Measurements from ENCODE around the gene CACNA1C. TPM values are rescaled to one million over a fixed set of nuclear protein-coding genes. Genes with fewer than 3 reads are reported as not detected.

CACNA1C gene
- total RNA-seq, 1 donor from 2014 or later: 102 TPM

- peak in 1 of 2 donors; percentile 27 for DNase-seq (ENCODE audit: low spot score in 2 of 2)
These were observed 244.2 kb downstream of the CACNA1C start for GRCh38 chr12:2297004-2297403.

DNA sequence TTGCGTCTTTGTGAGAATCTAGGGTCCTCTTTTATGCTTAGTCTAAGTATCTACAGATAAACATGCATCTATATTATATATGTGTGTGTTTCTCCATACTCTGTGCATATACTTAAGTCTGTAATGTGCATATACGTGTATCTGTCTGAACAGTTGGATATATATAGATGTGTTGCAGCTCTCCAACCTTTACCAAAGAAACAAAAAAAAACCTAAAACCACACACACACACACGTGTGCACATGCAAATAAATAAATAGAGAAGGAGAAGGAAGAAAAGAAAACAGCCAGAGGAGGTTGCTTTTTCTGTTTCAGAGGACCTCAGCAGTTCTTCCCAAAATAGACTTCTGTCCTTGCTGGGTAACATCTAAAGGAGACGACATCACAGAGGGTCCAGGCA is 244.9 kb downstream of the CACNA1C start:
- Histone ChIP-seq H3K36me3 (no peaks in the 10 kb centered on the region), H3K27ac (no peak overlapping the region), H3K27me3 (no peaks in the 10 kb centered on the region), H3K9me3 (no peaks in the 10 kb centered on the region), H3K4me1 (peaks cover 14 to 29% of the 10 kb centered on the region in 2 donors), H3K4me3 (no peak overlapping the region)
- no peak for TF ChIP-seq CTCF (IDR thresholded peaks at IDR 0.05)
- intact Hi-C loops (cut with DNase I): no loop called here
- DNase-seq (ENCODE audit: low spot score in 2 of 2): no peak

More at GRCh38 chr12:2297004-2297403, 244.2 kb downstream of the CACNA1C start:
- TF ChIP-seq CTCF (IDR thresholded peaks at IDR 0.05): no peak
- H3K9me3 ChIP-seq: no peaks in the 10 kb centered on the region
- peaks cover 8 to 22% of the 10 kb centered on the region in 2 donors for H3K4me1 ChIP-seq
- no peak overlapping the region for H3K27ac ChIP-seq
- H3K4me3 ChIP-seq: no peak overlapping the region
- intact Hi-C loops (cut with DNase I): no loop called here
- no peaks in the 10 kb centered on the region for H3K27me3 ChIP-seq
- H3K36me3 ChIP-seq: no peaks in the 10 kb centered on the region

DNA sequence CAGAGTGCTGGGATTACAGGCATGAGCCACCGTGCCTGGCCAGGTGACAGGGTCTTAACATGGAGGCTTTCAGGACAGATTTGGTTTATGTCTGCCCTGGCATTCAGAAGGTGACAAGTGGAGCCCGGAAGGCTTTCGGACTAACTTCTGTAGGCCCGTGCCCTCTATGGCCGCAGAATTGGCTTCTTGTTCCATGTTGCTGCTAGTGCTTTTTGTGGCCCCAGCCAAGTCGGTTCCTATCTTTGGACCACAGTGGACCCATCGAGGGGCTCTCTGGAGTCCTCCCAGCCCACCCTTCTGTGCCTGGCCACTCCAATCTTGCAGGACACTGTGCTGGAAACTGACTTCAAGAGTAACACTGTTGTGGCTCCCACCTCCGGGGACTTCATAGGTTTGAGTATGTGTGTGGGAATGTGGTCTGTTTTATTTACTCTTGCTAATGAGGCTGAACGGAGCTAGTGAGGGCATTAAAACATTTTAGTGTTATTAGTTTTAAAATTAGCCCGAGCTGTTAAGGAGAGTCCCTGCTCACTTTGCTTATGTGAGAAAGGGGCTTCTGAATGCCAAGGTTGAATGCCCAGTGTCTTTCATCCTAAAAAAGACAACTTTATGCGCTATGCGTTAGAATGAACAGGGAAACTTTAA is 245.9 kb downstream of the CACNA1C start:
- Histone ChIP-seq H3K4me1 (peaks cover 18 to 39% of the 10 kb centered on the region in 2 donors), H3K27ac (peak overlapping the region; percentile 9 to 27), H3K9me3 (no peaks in the 10 kb centered on the region), H3K4me3 (no peak overlapping the region), H3K27me3 (no peaks in the 10 kb centered on the region), H3K36me3 (no peaks in the 10 kb centered on the region)
- intact Hi-C loops (cut with DNase I): no loop called here
- TF ChIP-seq CTCF (IDR thresholded peaks at IDR 0.05): no peak
- peak in 1 of 2 donors; percentile 56 for DNase-seq (ENCODE audit: low spot score in 2 of 2)

DNA sequence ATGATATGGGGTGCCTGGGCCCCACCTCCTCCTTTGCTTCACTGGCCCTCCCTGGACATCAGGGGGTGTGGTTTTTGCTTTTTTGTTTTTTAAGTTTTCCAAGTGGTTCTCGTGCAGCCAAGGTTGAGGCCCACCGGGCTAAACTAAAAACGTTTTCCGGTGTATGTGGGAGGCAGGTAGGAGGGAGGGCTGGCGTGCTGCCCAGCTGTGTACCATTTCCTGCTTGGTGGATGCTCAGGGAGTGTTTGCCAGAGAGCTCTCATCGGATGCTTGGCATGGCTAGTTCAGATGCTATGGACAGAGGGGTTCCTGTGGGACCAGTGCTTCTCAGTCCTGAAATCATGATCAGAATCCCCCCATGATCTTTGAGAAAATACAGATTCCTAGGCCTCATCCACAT is 246.4 kb downstream of the CACNA1C start:
- peak overlapping the region; percentile 9 to 27 for H3K27ac ChIP-seq
- peaks cover 14 to 43% of the 10 kb centered on the region in 2 donors for H3K4me1 ChIP-seq
- H3K36me3 ChIP-seq: no peaks in the 10 kb centered on the region
- intact Hi-C loops (cut with DNase I): no loop called here
- no peak for TF ChIP-seq CTCF (IDR thresholded peaks at IDR 0.05)
- no peaks in the 10 kb centered on the region for H3K9me3 ChIP-seq
- DNase-seq (ENCODE audit: low spot score in 2 of 2): peak in 1 of 2 donors; percentile 63
- H3K4me3 ChIP-seq: no peak overlapping the region
- H3K27me3 ChIP-seq: no peaks in the 10 kb centered on the region

GRCh38 chr12:2300168-2300567 is 247.4 kb downstream of the CACNA1C start:
- intact Hi-C loops (cut with DNase I): loop anchor here (5.0 kb wide), 2 partner anchors 37 to 87 kb away; no protein-coding TSS in a partner anchor
- no peaks in the 10 kb centered on the region for H3K36me3 ChIP-seq
- no peaks in the 10 kb centered on the region for H3K9me3 ChIP-seq
- H3K4me1 ChIP-seq: peaks cover 14 to 52% of the 10 kb centered on the region in 2 donors
- DNase-seq (ENCODE audit: low spot score in 2 of 2): peak in 1 of 2 donors; percentile 39
- H3K27ac ChIP-seq: peak overlapping the region; percentile 85 to 86
- no peak for TF ChIP-seq CTCF (IDR thresholded peaks at IDR 0.05)
- no peaks in the 10 kb centered on the region for H3K27me3 ChIP-seq
- H3K4me3 ChIP-seq: no peak overlapping the region
